Keratinocyte (primary cell): ENCODE results near the gene NTN1. TPM values are rescaled to one million over a fixed set of nuclear protein-coding genes. Genes with fewer than 3 reads are reported as not detected.

Source experiments
- DNase-seq: peaks from one replicate; pipeline ENCODE4 v3.0.0-alpha.2; 2011; ENCODE audit warnings: low read depth, missing footprints, low spot score
- FAIRE-seq: peaks from 2 replicates; lab custom pipeline; 2011; peaks lifted over from hg19 to GRCh38; lab: Jason Lieb, UNC
- H2AFZ ChIP-seq: 2 replicates; pipeline ENCODE4 v1.6.0; 2012; ENCODE audit warnings: low read length, control low read depth, inconsistent platforms; ENCODE audit not compliant: control insufficient read depth
- H3K27ac ChIP-seq: 2 replicates; pipeline ENCODE4 v1.5.1; 2011; ENCODE audit warnings: low read length; ENCODE audit not compliant: control insufficient read depth, insufficient read depth
- H3K27me3 ChIP-seq: 3 replicates; pipeline ENCODE4 v1.6.0; 2011; ENCODE audit warnings: low read length; ENCODE audit not compliant: control insufficient read depth, insufficient read depth; ENCODE audit errors: extremely low read depth
- H3K36me3 ChIP-seq, 2 experiments: 2 replicates in 1 of 2; 3 replicates in 1 of 2; pipeline ENCODE4 v1.5.1; 2011; ENCODE audit warnings: low read length in 2 of 2, mild to moderate bottlenecking in 1 of 2; ENCODE audit not compliant: control insufficient read depth in 2 of 2, insufficient read depth in 2 of 2; ENCODE audit errors: extremely low read depth in 1 of 2
- H3K4me1 ChIP-seq: 3 replicates; pipeline ENCODE4 v1.5.1; 2011; ENCODE audit warnings: low read length; ENCODE audit not compliant: control insufficient read depth, insufficient read depth; ENCODE audit errors: extremely low read depth
- H3K4me2 ChIP-seq: 3 replicates; pipeline ENCODE4 v1.6.0; 2011; ENCODE audit warnings: low read depth, low read length; ENCODE audit not compliant: control insufficient read depth, insufficient read depth; ENCODE audit errors: extremely low read depth
- H3K4me3 ChIP-seq, 3 experiments: fragments of 200-600 bp in 1 of 3; sonication (generic) in 1 of 3; 2 replicates in 2 of 3; 3 replicates in 1 of 3; pipeline ENCODE4 v1.5.1; 2011 to 2016; ENCODE audit warnings: low read length in 3 of 3, mild to moderate bottlenecking in 3 of 3, control low read depth in 2 of 3, inconsistent platforms in 1 of 3, low read depth in 1 of 3, mixed read lengths in 1 of 3, mixed run types in 1 of 3, moderate library complexity in 1 of 3; ENCODE audit not compliant: control insufficient read depth in 2 of 3, insufficient read depth in 2 of 3; ENCODE audit errors: extremely low read depth in 1 of 3
- H3K79me2 ChIP-seq: 2 replicates; pipeline ENCODE4 v1.6.0; 2012; ENCODE audit warnings: low read length; ENCODE audit not compliant: control insufficient read depth, insufficient read depth
- H3K9ac ChIP-seq: 3 replicates; pipeline ENCODE4 v1.6.0; 2011; ENCODE audit warnings: low read length; ENCODE audit not compliant: control insufficient read depth, insufficient read depth; ENCODE audit errors: extremely low read depth
- H3K9me1 ChIP-seq: 3 replicates; pipeline ENCODE4 v1.6.0; 2011; ENCODE audit warnings: low read length; ENCODE audit not compliant: control insufficient read depth, insufficient read depth; ENCODE audit errors: extremely low read depth
- H3K9me3 ChIP-seq: 2 replicates; pipeline ENCODE4 v1.5.1; 2012; ENCODE audit warnings: low read depth, low read length; ENCODE audit not compliant: control insufficient read depth
- H4K20me1 ChIP-seq: 3 replicates; pipeline ENCODE4 v1.6.0; 2011; ENCODE audit warnings: low read length; ENCODE audit not compliant: control insufficient read depth, insufficient read depth; ENCODE audit errors: extremely low read depth
- EZH2 ChIP-seq: IDR thresholded peaks from one replicate; pipeline ENCODE4 v1.6.1; 2012; ENCODE audit warnings: inconsistent platforms, mild to moderate bottlenecking, low read length, moderate library complexity
- dilution Hi-C: fragments of 300-500 bp; cut with MboI; formaldehyde crosslinking; loops from one replicate; pipeline ENCODE4 v1.7.0; 2020; ENCODE audit warnings: low sequenced_read_pairs; ENCODE audit not compliant: extremely low pct_ligation_motif_present
- polyA plus RNA-seq, 5 experiments: library from polyadenylated mRNA; depleted of rRNA in 3 of 5; stranded (reverse) in 3 of 5; stranded (forward) in 1 of 5; unstranded in 1 of 5; fragments of >200 nt; gene quantifications; 1 replicate in 1 of 5; 2 replicates in 3 of 5; 3 replicates in 1 of 5; pipeline versions ENCODE4 v1.2.1 to v1.2.3, GENCODE V29; 2011 to 2012; ENCODE audit warnings: missing spikeins in 2 of 5, low read depth in 1 of 5, low replicate concordance in 1 of 5
- TF ChIP-seq, protein P1 (sequence below), 3 experiments: IDR thresholded peaks in 1 of 3; conservative IDR thresholded peaks in 1 of 3; optimal IDR thresholded peaks in 1 of 3; 2 replicates in 2 of 3; 3 replicates in 1 of 3; pipeline versions ENCODE3 to v1.5.1; 2011; ENCODE audit warnings: low read length in 3 of 3, mild to moderate bottlenecking in 3 of 3, moderate library complexity in 2 of 3, control low read depth in 1 of 3, inconsistent platforms in 1 of 3; ENCODE audit not compliant: insufficient read depth in 2 of 3; ENCODE audit errors: extremely low read depth in 1 of 3

The NTN1 gene
- polyA plus RNA-seq, 1 donor (not counting 4 experiments of a cell fraction or from before 2014, with no cell fraction given): 0.10 TPM

- no peaks in the 10 kb centered on the region for H3K79me2 ChIP-seq
- H3K4me2 ChIP-seq: no peak overlapping the region
- no peak overlapping the region for H3K4me3 ChIP-seq
- H3K27me3 ChIP-seq: no peaks in the 10 kb centered on the region
- no peaks in the 10 kb centered on the region for H4K20me1 ChIP-seq
- no peak for TF ChIP-seq EZH2
- TF ChIP-seq, protein P1, sequence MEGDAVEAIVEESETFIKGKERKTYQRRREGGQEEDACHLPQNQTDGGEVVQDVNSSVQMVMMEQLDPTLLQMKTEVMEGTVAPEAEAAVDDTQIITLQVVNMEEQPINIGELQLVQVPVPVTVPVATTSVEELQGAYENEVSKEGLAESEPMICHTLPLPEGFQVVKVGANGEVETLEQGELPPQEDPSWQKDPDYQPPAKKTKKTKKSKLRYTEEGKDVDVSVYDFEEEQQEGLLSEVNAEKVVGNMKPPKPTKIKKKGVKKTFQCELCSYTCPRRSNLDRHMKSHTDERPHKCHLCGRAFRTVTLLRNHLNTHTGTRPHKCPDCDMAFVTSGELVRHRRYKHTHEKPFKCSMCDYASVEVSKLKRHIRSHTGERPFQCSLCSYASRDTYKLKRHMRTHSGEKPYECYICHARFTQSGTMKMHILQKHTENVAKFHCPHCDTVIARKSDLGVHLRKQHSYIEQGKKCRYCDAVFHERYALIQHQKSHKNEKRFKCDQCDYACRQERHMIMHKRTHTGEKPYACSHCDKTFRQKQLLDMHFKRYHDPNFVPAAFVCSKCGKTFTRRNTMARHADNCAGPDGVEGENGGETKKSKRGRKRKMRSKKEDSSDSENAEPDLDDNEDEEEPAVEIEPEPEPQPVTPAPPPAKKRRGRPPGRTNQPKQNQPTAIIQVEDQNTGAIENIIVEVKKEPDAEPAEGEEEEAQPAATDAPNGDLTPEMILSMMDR (optimal IDR thresholded peaks at IDR 0.05 in 1 of 3, IDR thresholded peaks at IDR 0.05 in 1 of 3, conservative IDR thresholded peaks at IDR 0.05 in 1 of 3; ENCODE audit: extremely low read depth in 1 of 3, insufficient read depth in 2 of 3, low read length in 3 of 3): no peak
- dilution Hi-C loops: no loop called here
- no peak overlapping the region for H3K27ac ChIP-seq
- H3K9me3 ChIP-seq: no peaks in the 10 kb centered on the region
- H3K36me3 ChIP-seq: no peaks in the 10 kb centered on the region
- DNase-seq (no peak), FAIRE-seq (no peak)
- no peak overlapping the region for H3K9ac ChIP-seq
- H2AFZ ChIP-seq: no peak overlapping the region
- H3K9me1 ChIP-seq: no peaks in the 10 kb centered on the region
- peaks cover 11% of the 10 kb centered on the region for H3K4me1 ChIP-seq
Measured at GRCh38 chr17:9053406-9053805, 32.1 kb downstream of the NTN1 start.

GRCh38 chr17:9054126-9054975 is 33.0 kb downstream of the NTN1 start:
- no peak overlapping the region for H3K27ac ChIP-seq
- H3K9ac ChIP-seq: no peak overlapping the region
- H3K36me3 ChIP-seq: no peaks in the 10 kb centered on the region
- H3K4me3 ChIP-seq: no peak overlapping the region
- no peak overlapping the region for H3K4me2 ChIP-seq
- TF ChIP-seq, protein P1 (optimal IDR thresholded peaks at IDR 0.05 in 1 of 3, IDR thresholded peaks at IDR 0.05 in 1 of 3, conservative IDR thresholded peaks at IDR 0.05 in 1 of 3; ENCODE audit: extremely low read depth in 1 of 3, insufficient read depth in 2 of 3, low read length in 3 of 3): no peak
- no peak for TF ChIP-seq EZH2
- no peak overlapping the region for H2AFZ ChIP-seq
- peaks cover 11% of the 10 kb centered on the region for H3K4me1 ChIP-seq
- FAIRE-seq (no peak), DNase-seq (no peak)
- no peaks in the 10 kb centered on the region for H3K27me3 ChIP-seq
- H3K9me3 ChIP-seq: no peaks in the 10 kb centered on the region
- H3K9me1 ChIP-seq: no peaks in the 10 kb centered on the region
- no peaks in the 10 kb centered on the region for H3K79me2 ChIP-seq
- no peaks in the 10 kb centered on the region for H4K20me1 ChIP-seq
- dilution Hi-C loops: no loop called here
